OCI-LY1 (cell line): ENCODE data around the gene OR1L8.

Experiments used
- H2AFZ ChIP-seq: fragments of 200-600 bp; sonication (generic), shearing (Covaris generic); 2 replicates; pipeline ENCODE4 v1.6.0; 2014; ENCODE audit warnings: antibody characterized with exemption, mild to moderate bottlenecking, low read length
- H3F3A ChIP-seq: fragments of 200-600 bp; sonication (generic), shearing (Covaris generic); 2 replicates; pipeline ENCODE4 v1.6.0; 2014; ENCODE audit warnings: mild to moderate bottlenecking, antibody characterized with exemption, low read length, moderate library complexity; ENCODE audit not compliant: insufficient read depth
- H3K27ac ChIP-seq: fragments of 200-600 bp; sonication (generic); 2 replicates; pipeline ENCODE4 v1.5.1; 2014; ENCODE audit warnings: low read length, mixed run types, mild to moderate bottlenecking, low read depth; ENCODE audit not compliant: poor library complexity, severe bottlenecking
- H3K27me3 ChIP-seq: fragments of 200-600 bp; sonication (generic); 2 replicates; pipeline ENCODE4 v1.6.0; 2014; ENCODE audit warnings: antibody characterized with exemption, mild to moderate bottlenecking, low read length, moderate library complexity; ENCODE audit not compliant: insufficient read depth
- H3K36me3 ChIP-seq: fragments of 200-600 bp; sonication (generic); 2 replicates; pipeline ENCODE4 v1.6.1; 2014; ENCODE audit warnings: mild to moderate bottlenecking, antibody characterized with exemption, low read length, moderate library complexity, mixed read lengths; ENCODE audit not compliant: insufficient read depth
- H3K4me1 ChIP-seq: fragments of 200-600 bp; sonication (generic); 2 replicates; pipeline ENCODE4 v1.5.1; 2014; ENCODE audit warnings: mild to moderate bottlenecking, low read length, moderate library complexity; ENCODE audit not compliant: insufficient read depth, severe bottlenecking
- H3K4me2 ChIP-seq: fragments of 200-600 bp; sonication (generic), shearing (Covaris generic); 2 replicates; pipeline ENCODE4 v1.6.1; 2014; ENCODE audit warnings: low read length
- H3K4me3 ChIP-seq: fragments of 200-600 bp; sonication (generic); 2 replicates; pipeline ENCODE4 v1.5.1; 2014; ENCODE audit warnings: low read length, low read depth, mild to moderate bottlenecking, mixed read lengths; ENCODE audit not compliant: poor library complexity, severe bottlenecking
- H3K79me2 ChIP-seq: fragments of 200-600 bp; shearing (Covaris generic); 2 replicates; pipeline ENCODE4 v1.6.1; 2016; ENCODE audit warnings: mixed run types, low read length, mixed read lengths; ENCODE audit not compliant: insufficient read depth
- H3K9ac ChIP-seq: fragments of 200-600 bp; sonication (generic), shearing (Covaris generic); 2 replicates; pipeline ENCODE4 v1.6.1; 2014; ENCODE audit warnings: mild to moderate bottlenecking, low read length, mixed read lengths
- H3K9me2 ChIP-seq: fragments of 200-600 bp; sonication (generic), shearing (Covaris generic); 2 replicates; pipeline ENCODE4 v1.6.1; 2014; ENCODE audit warnings: low read depth, mild to moderate bottlenecking, low read length, mixed read lengths
- H3K9me3 ChIP-seq: fragments of 200-600 bp; shearing (Covaris generic); 2 replicates; pipeline ENCODE4 v1.6.1; 2014; ENCODE audit warnings: low read length, mixed read lengths
- H4K20me1 ChIP-seq: fragments of 200-600 bp; sonication (generic), shearing (Covaris generic); 2 replicates; pipeline ENCODE4 v1.6.0; 2016; ENCODE audit warnings: mild to moderate bottlenecking, low read length; ENCODE audit not compliant: insufficient read depth
- CTCF ChIP-seq: fragments of 200-600 bp; sonication (generic), shearing (Covaris generic); IDR thresholded peaks from 2 replicates; pipeline ENCODE4 v1.5.1; 2017; ENCODE audit warnings: mild to moderate bottlenecking, antibody characterized with exemption, low read length, moderate library complexity, mixed read lengths
- EZH2 ChIP-seq: fragments of 200-600 bp; sonication (generic), shearing (Covaris generic); IDR thresholded peaks from 2 replicates; pipeline ENCODE4 v1.8.0; 2017; ENCODE audit warnings: borderline replicate concordance, mixed run types, mild to moderate bottlenecking, antibody characterized with exemption, low read length, moderate library complexity, mixed read lengths

OR1L8 gene

GRCh38 chr9:122579874-122580273 is 3.3 kb downstream of the OR1L8 start:
- H3K4me3 ChIP-seq = no peak overlapping the region
- no peaks in the 10 kb centered on the region for H4K20me1 ChIP-seq
- TF ChIP-seq EZH2 = no peak
- TF ChIP-seq CTCF = no peak
- no peaks in the 10 kb centered on the region for H3F3A ChIP-seq
- H3K4me2 ChIP-seq = no peak overlapping the region
- H3K9ac ChIP-seq = no peak overlapping the region
- no peak overlapping the region for H3K27ac ChIP-seq
- no peaks in the 10 kb centered on the region for H3K79me2 ChIP-seq
- no peak overlapping the region for H2AFZ ChIP-seq
- no peaks in the 10 kb centered on the region for H3K36me3 ChIP-seq
- H3K9me2 ChIP-seq = no peaks in the 10 kb centered on the region
- H3K9me3 ChIP-seq = no peaks in the 10 kb centered on the region
- H3K4me1 ChIP-seq = no peaks in the 10 kb centered on the region
- H3K27me3 ChIP-seq = no peaks in the 10 kb centered on the region

- no peaks in the 10 kb centered on the region for H3K36me3 ChIP-seq
- H3K9me3 ChIP-seq = no peaks in the 10 kb centered on the region
- H3K27ac ChIP-seq = no peak overlapping the region
- H3K79me2 ChIP-seq = no peaks in the 10 kb centered on the region
- no peaks in the 10 kb centered on the region for H3F3A ChIP-seq
- TF ChIP-seq EZH2 = no peak
- TF ChIP-seq CTCF = no peak
- H4K20me1 ChIP-seq = no peaks in the 10 kb centered on the region
- H2AFZ ChIP-seq = no peak overlapping the region
- H3K9ac ChIP-seq = no peak overlapping the region
- no peaks in the 10 kb centered on the region for H3K4me1 ChIP-seq
- no peak overlapping the region for H3K4me3 ChIP-seq
- H3K9me2 ChIP-seq = no peaks in the 10 kb centered on the region
- 0 out of 2 replicates have a peak, but pooled peaks cover 4% of the 10 kb centered on the region for H3K27me3 ChIP-seq
- H3K4me2 ChIP-seq = no peak overlapping the region
Measured at GRCh38 chr9:122572456-122572855, 10.7 kb downstream of the OR1L8 start.

GRCh38 chr9:122567901-122568300 is 15.3 kb downstream of the OR1L8 start:
- no peaks in the 10 kb centered on the region for H3F3A ChIP-seq
- no peak overlapping the region for H3K4me3 ChIP-seq
- no peak overlapping the region for H3K4me2 ChIP-seq
- H2AFZ ChIP-seq = no peak overlapping the region
- no peaks in the 10 kb centered on the region for H3K36me3 ChIP-seq
- H3K9me3 ChIP-seq = no peaks in the 10 kb centered on the region; the same call in 1 of the 2 replicates
- H3K27me3 ChIP-seq = 0 out of 2 replicates have a peak, but pooled peaks cover 4% of the 10 kb centered on the region
- no peaks in the 10 kb centered on the region for H4K20me1 ChIP-seq
- H3K27ac ChIP-seq = no peak overlapping the region
- no peaks in the 10 kb centered on the region for H3K79me2 ChIP-seq
- no peaks in the 10 kb centered on the region for H3K9me2 ChIP-seq
- no peak for TF ChIP-seq CTCF
- no peak for TF ChIP-seq EZH2
- no peaks in the 10 kb centered on the region for H3K4me1 ChIP-seq
- H3K9ac ChIP-seq = no peak overlapping the region
